Omental fat pad (tissue), 4 donors: ENCODE measurements around the gene GKN2. TPM values are rescaled to one million over a fixed set of nuclear protein-coding genes. Genes with fewer than 3 reads are reported as not detected.

Experiments used
- ATAC-seq: fragments of 150-250 bp; one replicate; pipeline ENCODE4 v1.9.1; 2016; ENCODE audit warnings: mild to moderate bottlenecking, moderate library complexity; ENCODE audit not compliant: low FRiP score
- DNase-seq: peaks from one replicate; pipeline ENCODE4 v3.0.0-alpha.2; 2019; ENCODE audit warnings: low spot score
- total RNA-seq, 4 donors: library from RNA; depleted of rRNA; stranded (reverse); fragments of >200 nt; gene quantifications; one replicate each; pipeline ENCODE4 v1.1.0, GENCODE V29; 2016
- TF ChIP-seq, protein P1 (sequence below), 3 donors: fragments of 450-650 bp; IDR thresholded peaks; one replicate each; pipeline ENCODE4 v1.5.1; 2016 to 2017; ENCODE audit warnings: antibody characterized with exemption in 3 of 3, mild to moderate bottlenecking in 3 of 3, moderate library complexity in 2 of 3

Gene GKN2
- total RNA-seq, 4 donors from 2014 or later = not detected

DNA sequence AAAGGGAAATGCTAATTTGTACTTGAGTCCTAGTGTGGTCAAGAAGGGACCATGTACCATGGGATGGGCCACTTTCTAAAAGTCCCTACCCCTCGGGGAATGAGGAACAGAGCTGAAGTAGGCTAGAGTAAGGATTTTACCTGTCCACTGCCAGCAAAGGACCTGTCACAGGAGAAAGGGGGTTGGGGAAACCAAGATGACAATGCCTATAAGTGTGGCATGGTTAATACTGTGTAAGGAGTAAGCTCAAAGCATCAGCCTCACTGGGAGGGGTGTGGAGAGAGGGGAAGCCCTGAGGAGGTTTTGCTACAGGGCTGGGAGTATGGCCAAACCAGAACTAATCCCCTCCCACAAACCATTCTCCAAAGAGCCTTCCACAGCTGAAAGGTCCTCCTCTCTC, 15.8 kb downstream of the GKN2 start:
- ATAC-seq = no peak
- no peak for DNase-seq
- TF ChIP-seq, protein P1, sequence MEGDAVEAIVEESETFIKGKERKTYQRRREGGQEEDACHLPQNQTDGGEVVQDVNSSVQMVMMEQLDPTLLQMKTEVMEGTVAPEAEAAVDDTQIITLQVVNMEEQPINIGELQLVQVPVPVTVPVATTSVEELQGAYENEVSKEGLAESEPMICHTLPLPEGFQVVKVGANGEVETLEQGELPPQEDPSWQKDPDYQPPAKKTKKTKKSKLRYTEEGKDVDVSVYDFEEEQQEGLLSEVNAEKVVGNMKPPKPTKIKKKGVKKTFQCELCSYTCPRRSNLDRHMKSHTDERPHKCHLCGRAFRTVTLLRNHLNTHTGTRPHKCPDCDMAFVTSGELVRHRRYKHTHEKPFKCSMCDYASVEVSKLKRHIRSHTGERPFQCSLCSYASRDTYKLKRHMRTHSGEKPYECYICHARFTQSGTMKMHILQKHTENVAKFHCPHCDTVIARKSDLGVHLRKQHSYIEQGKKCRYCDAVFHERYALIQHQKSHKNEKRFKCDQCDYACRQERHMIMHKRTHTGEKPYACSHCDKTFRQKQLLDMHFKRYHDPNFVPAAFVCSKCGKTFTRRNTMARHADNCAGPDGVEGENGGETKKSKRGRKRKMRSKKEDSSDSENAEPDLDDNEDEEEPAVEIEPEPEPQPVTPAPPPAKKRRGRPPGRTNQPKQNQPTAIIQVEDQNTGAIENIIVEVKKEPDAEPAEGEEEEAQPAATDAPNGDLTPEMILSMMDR (IDR thresholded peaks at IDR 0.05) = no peak

DNA sequence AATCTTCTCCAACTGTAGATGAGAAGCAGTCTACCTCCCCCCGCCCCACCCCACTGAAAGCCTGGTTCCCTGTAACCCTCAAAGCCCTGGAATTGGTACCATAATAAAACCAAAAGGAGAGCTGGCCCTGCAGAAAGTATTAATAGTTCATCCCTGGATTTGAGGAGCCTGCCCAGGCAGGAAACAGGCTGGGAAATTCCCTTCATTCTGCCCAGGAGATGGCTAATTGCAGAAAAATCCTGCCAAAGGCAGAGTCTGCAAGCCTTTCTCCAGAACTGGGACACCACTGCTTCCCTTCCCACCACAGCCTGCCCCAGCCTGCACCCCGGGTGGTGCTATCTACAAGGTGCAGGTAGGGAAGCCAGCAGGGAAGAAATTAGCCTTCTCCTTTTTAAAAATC, 16.3 kb downstream of the GKN2 start:
- ATAC-seq (no peak), DNase-seq (no peak)
- TF ChIP-seq, protein P1 (IDR thresholded peaks at IDR 0.05) = no peak

DNA sequence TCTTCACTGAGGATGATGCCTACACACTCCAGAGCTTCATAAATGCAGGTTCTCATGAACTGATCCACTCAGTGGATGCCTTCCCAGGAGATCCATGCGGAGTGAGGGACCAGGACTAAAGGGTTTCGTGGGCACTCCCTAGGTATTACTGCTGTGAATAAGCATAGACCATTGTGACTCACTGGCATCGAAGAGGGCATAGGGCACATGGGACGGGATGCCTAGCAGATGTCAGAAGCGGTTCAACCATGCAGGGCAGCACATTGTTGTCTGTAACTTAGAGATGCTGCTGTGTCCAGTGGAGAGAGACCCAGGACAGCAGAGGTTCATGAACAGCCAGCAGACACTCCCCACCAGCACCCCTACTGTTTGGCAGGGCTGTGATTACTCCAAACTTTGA, 17.2 kb downstream of the GKN2 start:
- ATAC-seq (no peak), DNase-seq (no peak)
- TF ChIP-seq, protein P1 (IDR thresholded peaks at IDR 0.05) = no peak

DNA sequence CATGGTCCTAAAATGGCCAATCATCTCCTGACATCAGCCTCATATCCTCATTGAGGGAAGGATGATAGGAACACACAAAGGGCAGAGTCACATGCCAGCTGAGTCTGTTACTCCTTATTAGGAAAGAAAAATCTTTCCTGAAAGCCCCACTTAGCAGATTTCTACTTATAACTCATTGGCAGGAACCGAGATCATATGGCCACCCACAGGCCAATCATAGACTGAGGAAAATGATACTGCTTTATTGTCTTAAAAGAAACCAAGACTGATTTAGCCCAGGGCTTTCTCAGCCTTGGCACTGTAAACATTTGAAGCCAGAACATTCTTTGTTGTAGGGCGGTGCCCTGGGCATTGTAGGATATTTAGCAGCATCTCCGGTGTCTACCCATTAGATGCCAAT, 18.7 kb downstream of the GKN2 start:
- DNase-seq (no peak), ATAC-seq (no peak)
- TF ChIP-seq, protein P1 (IDR thresholded peaks at IDR 0.05) = no peak

DNA sequence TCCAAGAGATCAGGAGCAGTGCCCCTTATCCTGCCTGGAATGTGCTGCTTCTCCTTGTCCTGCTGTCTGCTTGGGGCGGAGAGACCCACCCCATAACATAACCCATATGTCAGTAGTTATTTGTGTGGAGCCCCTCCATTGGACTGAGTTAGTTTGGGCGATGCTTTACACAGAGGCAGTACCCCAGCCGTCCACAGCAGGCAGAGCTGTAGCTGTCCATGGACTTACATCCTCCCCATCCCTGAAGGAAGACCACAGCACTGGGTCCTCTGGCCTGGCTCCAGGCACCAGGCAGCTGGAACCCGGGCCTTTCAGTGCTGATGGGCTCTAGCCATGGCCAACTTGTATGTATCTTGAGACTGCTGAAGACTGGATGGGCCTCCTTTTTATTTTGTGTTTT, 20.3 kb downstream of the GKN2 start:
- TF ChIP-seq, protein P1 (IDR thresholded peaks at IDR 0.05) = no peak
- ATAC-seq (no peak), DNase-seq (no peak)

DNA sequence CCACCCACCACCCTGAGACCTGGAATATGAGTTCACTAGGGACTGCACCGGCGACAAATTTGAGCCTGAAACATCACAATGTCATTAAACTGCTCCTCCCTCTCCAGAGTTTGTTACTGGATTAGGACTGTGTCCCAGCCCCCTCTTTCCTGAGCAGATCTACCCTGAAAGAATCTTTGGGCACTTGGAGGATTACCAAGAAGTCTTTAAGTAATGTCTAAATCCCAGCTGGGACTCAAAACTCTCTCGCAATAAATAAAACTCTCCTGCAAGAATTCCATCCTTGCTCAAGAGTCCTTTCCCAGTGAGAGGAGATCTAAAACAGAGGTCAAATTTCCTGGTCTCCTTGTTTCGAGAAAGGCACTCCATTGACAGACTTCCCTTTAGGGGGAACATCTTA, 20.9 kb downstream of the GKN2 start:
- TF ChIP-seq, protein P1 (IDR thresholded peaks at IDR 0.05) = no peak
- ATAC-seq (no peak), DNase-seq (no peak)

DNA sequence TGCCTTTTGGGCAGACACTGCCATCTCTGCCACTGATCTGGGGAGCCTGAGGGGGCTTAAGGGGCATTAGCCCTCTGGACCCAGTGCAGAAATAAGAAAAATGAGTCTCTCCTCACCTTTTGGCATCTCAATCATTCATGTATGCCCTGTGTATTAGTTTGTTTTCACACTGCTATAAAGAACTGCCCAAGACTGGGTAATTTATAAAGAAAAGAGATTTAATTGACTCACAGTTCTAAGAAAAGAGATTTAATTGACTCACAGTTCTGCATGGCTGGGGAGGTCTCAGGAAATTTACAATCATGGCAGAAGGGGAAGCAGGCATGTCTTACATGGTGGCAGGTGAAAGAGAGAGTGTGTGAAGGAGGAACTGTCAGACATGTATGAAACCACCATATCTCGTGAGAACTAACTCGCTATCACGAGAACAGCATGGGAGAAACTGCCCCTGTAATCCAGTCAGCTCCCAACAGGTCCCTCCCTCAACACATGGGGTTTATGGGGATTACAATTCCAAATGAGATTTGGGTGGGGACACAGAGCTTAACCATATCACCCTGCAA, 21.5 kb downstream of the GKN2 start:
- ATAC-seq (no peak), DNase-seq (no peak)
- TF ChIP-seq, protein P1 (IDR thresholded peaks at IDR 0.05) = no peak
